Liver (tissue), 9 donors: ENCODE results near the gene NCSTN. TPM values are rescaled to one million over a fixed set of nuclear protein-coding genes. Genes with fewer than 3 reads are reported as not detected.

Experiments used
- DNase-seq: peaks from one replicate; pipeline ENCODE4 v3.0.0-alpha.2; 2017; ENCODE audit warnings: low spot score
- H3K27ac ChIP-seq, 2 donors: one replicate each; pipeline ENCODE4 v1.7.0; 2013; ENCODE audit warnings: inconsistent platforms in 2 of 2, low read length in 2 of 2, control low read depth in 1 of 2, low read depth in 1 of 2, mild to moderate bottlenecking in 1 of 2
- H3K27me3 ChIP-seq, 4 donors: one replicate each; pipeline versions ENCODE4 v1.6.1 to v1.7.0; 2013; ENCODE audit warnings: low read length in 3 of 4, inconsistent platforms in 1 of 4, mild to moderate bottlenecking in 1 of 4, moderate library complexity in 1 of 4; ENCODE audit not compliant: control insufficient read depth in 4 of 4, insufficient read depth in 4 of 4
- H3K36me3 ChIP-seq, 4 donors: one replicate each; pipeline versions ENCODE4 v1.6.1 to v1.7.0; 2013; ENCODE audit warnings: low read length in 3 of 4, mild to moderate bottlenecking in 3 of 4, low read depth in 1 of 4, moderate library complexity in 1 of 4; ENCODE audit not compliant: control insufficient read depth in 4 of 4, insufficient read depth in 3 of 4
- H3K4me1 ChIP-seq, 4 donors: one replicate each; pipeline versions ENCODE4 v1.6.1 to v1.7.0; 2013; ENCODE audit warnings: low read length in 3 of 4, mild to moderate bottlenecking in 3 of 4, moderate library complexity in 1 of 4; ENCODE audit not compliant: control insufficient read depth in 4 of 4, insufficient read depth in 4 of 4
- H3K4me3 ChIP-seq, 3 donors: one replicate each; pipeline versions ENCODE4 v1.6.1 to v1.7.0; 2013; ENCODE audit warnings: low read length in 3 of 3, control low read depth in 1 of 3, low read depth in 1 of 3, mild to moderate bottlenecking in 1 of 3
- H3K9ac ChIP-seq, 2 donors: one replicate each; pipeline ENCODE4 v1.7.0; 2013; ENCODE audit warnings: low read length in 2 of 2, mild to moderate bottlenecking in 2 of 2, moderate library complexity in 2 of 2, control low read depth in 1 of 2, low read depth in 1 of 2
- H3K9me3 ChIP-seq, 4 donors: one replicate each; pipeline versions ENCODE4 v1.6.1 to v1.7.0; 2013; ENCODE audit warnings: low read length in 3 of 4; ENCODE audit not compliant: control insufficient read depth in 4 of 4
- ATF3 ChIP-seq: IDR thresholded peaks from 2 replicates; pipeline ENCODE4 v1.6.1; 2016; ENCODE audit warnings: antibody characterized with exemption
- CTCF ChIP-seq: fragments of 150-350 bp; IDR thresholded peaks from 2 replicates; pipeline ENCODE4 v1.5.1; 2017; ENCODE audit warnings: improper control_type of control experiment, low read depth, low read length; ENCODE audit not compliant: missing input control
- EGR1 ChIP-seq, 2 donors: IDR thresholded peaks; 2 replicates each; pipeline ENCODE4 v1.6.1; 2016 to 2018; ENCODE audit warnings: antibody characterized with exemption in 2 of 2, low read depth in 2 of 2
- GABPA ChIP-seq, 2 donors: IDR thresholded peaks in 1 of 2; conservative IDR thresholded peaks in 1 of 2; 2 replicates each; pipeline ENCODE4 v1.6.1; 2016; ENCODE audit warnings: antibody characterized with exemption in 2 of 2, mild to moderate bottlenecking in 1 of 2, moderate library complexity in 1 of 2
- HNF4A ChIP-seq, 2 donors: conservative IDR thresholded peaks; 2 replicates each; pipeline ENCODE4 v1.6.1; 2016; ENCODE audit warnings: antibody characterized with exemption in 2 of 2, mild to moderate bottlenecking in 2 of 2
- HNF4G ChIP-seq: IDR thresholded peaks from 2 replicates; pipeline ENCODE4 v1.6.1; 2016; ENCODE audit warnings: antibody characterized with exemption
- JUND ChIP-seq, 2 donors: IDR thresholded peaks; 2 replicates each; pipeline ENCODE4 v1.6.1; 2016; ENCODE audit warnings: antibody characterized with exemption in 2 of 2
- MAX ChIP-seq: IDR thresholded peaks from 2 replicates; pipeline ENCODE4 v1.6.1; 2016; ENCODE audit warnings: antibody characterized with exemption
- NR2F2 ChIP-seq: IDR thresholded peaks from 2 replicates; pipeline ENCODE4 v1.6.1; 2016; ENCODE audit warnings: antibody characterized with exemption
- RAD21 ChIP-seq, 2 donors: IDR thresholded peaks; 2 replicates each; pipeline ENCODE4 v1.6.1; 2016; ENCODE audit warnings: antibody characterized with exemption in 2 of 2, mild to moderate bottlenecking in 2 of 2
- REST ChIP-seq: IDR thresholded peaks from 2 replicates; pipeline ENCODE4 v1.6.1; 2016; ENCODE audit warnings: antibody characterized with exemption, mild to moderate bottlenecking
- RXRA ChIP-seq, 2 donors: IDR thresholded peaks; 2 replicates each; pipeline ENCODE4 v1.6.1; 2017 to 2018; ENCODE audit warnings: antibody characterized with exemption in 2 of 2, mild to moderate bottlenecking in 1 of 2
- SP1 ChIP-seq: IDR thresholded peaks from 2 replicates; pipeline ENCODE4 v1.6.1; 2018; ENCODE audit warnings: antibody characterized with exemption, mild to moderate bottlenecking
- ZBTB33 ChIP-seq: IDR thresholded peaks from 2 replicates; pipeline ENCODE4 v1.6.1; 2016; ENCODE audit warnings: antibody characterized with exemption
- whole genome bisulfite sequencing: extraction: QIAGEN DNeasy Blood & Tissue Kit; methylation state at CpG from one replicate; pipeline ENCODE4 v1.1.7; 2013; 5-methylcytosine and 5-hydroxymethylcytosine counted together
- polyA plus RNA-seq, 2 donors: library from polyadenylated mRNA; stranded (reverse) in 1 of 2; unstranded in 1 of 2; fragments of 200-250 nt in 1 of 2; fragments of >200 nt in 1 of 2; fragmentation: Nextera tagmentation in 1 of 2; extraction: Ambion mirVana in 1 of 2; gene quantifications; one replicate each; pipeline versions ENCODE4 v1.2.1 to v1.2.3, GENCODE V29; 2013 to 2015
- total RNA-seq, 2 donors: library from RNA; depleted of rRNA; stranded (reverse); fragments of >200 nt; gene quantifications; one replicate each; pipeline ENCODE4 v1.2.3, GENCODE V29; 2014
- donor health status: healthy.
- donor health status: healthy.
- donor health status: healthy.
- donor health status: healthy.
- donor health status: healthy.

Gene NCSTN
- total and polyA plus RNA-seq, 4 donors: 32.2 to 44.6 (median 37.5) TPM

- no peaks in the 10 kb centered on the region for H3K9me3 ChIP-seq
- peaks cover 10 to 50% (median 40%) of the 10 kb centered on the region in 4 donors for H3K36me3 ChIP-seq
- no peaks in the 10 kb centered on the region for H3K4me1 ChIP-seq
- no peak overlapping the region for H3K9ac ChIP-seq
- DNase-seq: no peak
- H3K4me3 ChIP-seq: no peak overlapping the region
- no peaks in the 10 kb centered on the region for H3K27me3 ChIP-seq
- WGBS: 93% methylated on average over 9 of the region's 9 CpGs
- H3K27ac ChIP-seq: no peak overlapping the region
- TF ChIP-seq EGR1 (IDR thresholded peaks at IDR 0.05; ENCODE audit: low read depth in 2 of 2) (no peak), HNF4A (conservative IDR thresholded peaks at IDR 0.05) (no peak), REST (no peak), NR2F2 (no peak), HNF4G (no peak), CTCF (no peak), RXRA (IDR thresholded peaks at IDR 0.05) (no peak), RAD21 (IDR thresholded peaks at IDR 0.05) (no peak), MAX (no peak), SP1 (no peak), ZBTB33 (no peak), GABPA (IDR thresholded peaks at IDR 0.05 in 1 of 2, conservative IDR thresholded peaks at IDR 0.05 in 1 of 2) (no peak), ATF3 (no peak)
These were observed 16.5 kb downstream of the NCSTN start for GRCh38 chr1:160359559-160360226.

GRCh38 chr1:160360227-160360695 is 17.1 kb downstream of the NCSTN start:
- H3K36me3 ChIP-seq: peaks cover 7 to 44% (median 34%) of the 10 kb centered on the region in 4 donors
- DNase-seq: no peak
- H3K4me3 ChIP-seq: no peak overlapping the region
- H3K27ac ChIP-seq: no peak overlapping the region
- WGBS: 94% methylated on average over 8 of the region's 8 CpGs
- no peak overlapping the region for H3K9ac ChIP-seq
- no peaks in the 10 kb centered on the region for H3K4me1 ChIP-seq
- no peaks in the 10 kb centered on the region for H3K9me3 ChIP-seq
- TF ChIP-seq NR2F2 (no peak), JUND (IDR thresholded peaks at IDR 0.05) (no peak), RAD21 (IDR thresholded peaks at IDR 0.05) (no peak)
- no peaks in the 10 kb centered on the region for H3K27me3 ChIP-seq
